ENCODE results near the gene MAD1L1. TPM values are rescaled to one million over a fixed set of nuclear protein-coding genes. Genes with fewer than 3 reads are reported as not detected.

MAD1L1 gene
- total and polyA plus RNA-seq, 10 donors: 47.3 to 118 (median 68.2) TPM

DNA sequence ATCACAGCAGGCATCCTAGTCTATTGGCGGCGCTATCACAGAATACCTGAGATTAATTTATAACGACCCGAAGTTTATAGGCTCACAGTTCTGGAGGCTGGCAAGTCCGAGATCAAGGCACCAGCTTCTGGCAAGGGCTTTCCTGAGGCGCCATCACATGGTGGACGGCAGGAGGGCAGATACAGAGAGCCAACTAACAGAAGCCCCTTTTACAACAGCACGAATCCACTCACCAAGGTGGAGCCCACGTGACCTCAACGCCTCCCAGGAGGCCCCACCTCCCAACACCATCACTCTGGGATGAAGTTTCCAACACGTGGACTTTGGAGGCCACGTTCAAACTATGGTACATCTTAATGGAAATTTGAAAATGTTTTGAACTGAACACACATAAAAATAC, 307.4 kb downstream of the MAD1L1 start:
- TF ChIP-seq POLR2A (IDR thresholded peaks at IDR 0.05): no peak
- TF ChIP-seq, protein P1, sequence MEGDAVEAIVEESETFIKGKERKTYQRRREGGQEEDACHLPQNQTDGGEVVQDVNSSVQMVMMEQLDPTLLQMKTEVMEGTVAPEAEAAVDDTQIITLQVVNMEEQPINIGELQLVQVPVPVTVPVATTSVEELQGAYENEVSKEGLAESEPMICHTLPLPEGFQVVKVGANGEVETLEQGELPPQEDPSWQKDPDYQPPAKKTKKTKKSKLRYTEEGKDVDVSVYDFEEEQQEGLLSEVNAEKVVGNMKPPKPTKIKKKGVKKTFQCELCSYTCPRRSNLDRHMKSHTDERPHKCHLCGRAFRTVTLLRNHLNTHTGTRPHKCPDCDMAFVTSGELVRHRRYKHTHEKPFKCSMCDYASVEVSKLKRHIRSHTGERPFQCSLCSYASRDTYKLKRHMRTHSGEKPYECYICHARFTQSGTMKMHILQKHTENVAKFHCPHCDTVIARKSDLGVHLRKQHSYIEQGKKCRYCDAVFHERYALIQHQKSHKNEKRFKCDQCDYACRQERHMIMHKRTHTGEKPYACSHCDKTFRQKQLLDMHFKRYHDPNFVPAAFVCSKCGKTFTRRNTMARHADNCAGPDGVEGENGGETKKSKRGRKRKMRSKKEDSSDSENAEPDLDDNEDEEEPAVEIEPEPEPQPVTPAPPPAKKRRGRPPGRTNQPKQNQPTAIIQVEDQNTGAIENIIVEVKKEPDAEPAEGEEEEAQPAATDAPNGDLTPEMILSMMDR (IDR thresholded peaks at IDR 0.05 in 8 of 11, conservative IDR thresholded peaks at IDR 0.05 in 3 of 11): peak in 1 of 11 experiments; percentile 20

DNA sequence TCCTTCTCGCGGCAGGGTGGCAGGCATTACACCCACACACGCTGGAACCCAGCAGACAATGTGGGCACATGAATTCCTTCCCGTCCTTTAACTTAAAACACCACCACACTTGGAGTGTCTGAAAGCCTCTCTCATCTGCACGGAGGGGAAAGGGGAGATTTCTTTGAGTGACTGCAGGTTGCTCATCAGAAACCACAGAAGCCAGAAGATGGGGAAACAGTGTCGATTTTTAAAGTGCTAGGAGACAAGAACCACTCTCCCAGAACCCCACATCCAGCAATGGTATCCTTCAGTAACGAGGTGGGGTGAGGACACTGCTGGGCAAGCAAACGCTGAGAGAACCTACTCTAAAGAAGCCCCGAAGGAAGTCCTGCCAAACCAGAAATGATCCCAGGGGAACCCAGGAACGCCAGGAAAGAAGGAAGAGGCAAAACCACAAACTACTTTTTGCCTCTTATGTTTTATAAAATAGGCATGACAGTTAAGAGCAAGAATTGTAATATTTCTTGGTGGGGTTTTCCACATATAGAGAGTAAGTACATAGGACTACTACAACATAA, 308.4 kb downstream of the MAD1L1 start:
- no peak for TF ChIP-seq POLR2A (IDR thresholded peaks at IDR 0.05)
- Histone ChIP-seq H3K9me3 (no peaks in the 10 kb centered on the region), H3K4me3 (no peak overlapping the region), H3K36me3 (peaks cover 0 to 28% (median 2%) of the 10 kb centered on the region in 6 donors), H3K27me3 (replicated peaks in 1 of 7) (no peaks in the 10 kb centered on the region), H3K4me1 (peaks cover 16 to 98% (median 61%) of the 10 kb centered on the region in 6 donors), H3K27ac (no peak overlapping the region)
- WGBS, 5 donors: 35 to 49% (median 47%) methylated on average over 10 of the region's 10 CpGs
- intact Hi-C loops (cut with DNase I; ENCODE audit: low total_unique reads): no loop called here
- DNase-seq: no peak

More for the DNA sequence above, 307.4 kb downstream of the MAD1L1 start:
- no peak overlapping the region for H3K4me3 ChIP-seq
- DNase-seq: peak; percentile 32
- WGBS, 5 donors: 74 to 86% (median 83%) methylated on average over 12 of the region's 12 CpGs
- H3K27me3 ChIP-seq (replicated peaks in 1 of 7): no peaks in the 10 kb centered on the region
- peaks cover 0 to 28% (median 2%) of the 10 kb centered on the region in 6 donors for H3K36me3 ChIP-seq
- no peaks in the 10 kb centered on the region for H3K9me3 ChIP-seq
- peaks cover 11 to 89% (median 51%) of the 10 kb centered on the region in 6 donors for H3K4me1 ChIP-seq
- H3K27ac ChIP-seq: no peak overlapping the region
- intact Hi-C loops (cut with DNase I; ENCODE audit: low total_unique reads): no loop called here

DNA sequence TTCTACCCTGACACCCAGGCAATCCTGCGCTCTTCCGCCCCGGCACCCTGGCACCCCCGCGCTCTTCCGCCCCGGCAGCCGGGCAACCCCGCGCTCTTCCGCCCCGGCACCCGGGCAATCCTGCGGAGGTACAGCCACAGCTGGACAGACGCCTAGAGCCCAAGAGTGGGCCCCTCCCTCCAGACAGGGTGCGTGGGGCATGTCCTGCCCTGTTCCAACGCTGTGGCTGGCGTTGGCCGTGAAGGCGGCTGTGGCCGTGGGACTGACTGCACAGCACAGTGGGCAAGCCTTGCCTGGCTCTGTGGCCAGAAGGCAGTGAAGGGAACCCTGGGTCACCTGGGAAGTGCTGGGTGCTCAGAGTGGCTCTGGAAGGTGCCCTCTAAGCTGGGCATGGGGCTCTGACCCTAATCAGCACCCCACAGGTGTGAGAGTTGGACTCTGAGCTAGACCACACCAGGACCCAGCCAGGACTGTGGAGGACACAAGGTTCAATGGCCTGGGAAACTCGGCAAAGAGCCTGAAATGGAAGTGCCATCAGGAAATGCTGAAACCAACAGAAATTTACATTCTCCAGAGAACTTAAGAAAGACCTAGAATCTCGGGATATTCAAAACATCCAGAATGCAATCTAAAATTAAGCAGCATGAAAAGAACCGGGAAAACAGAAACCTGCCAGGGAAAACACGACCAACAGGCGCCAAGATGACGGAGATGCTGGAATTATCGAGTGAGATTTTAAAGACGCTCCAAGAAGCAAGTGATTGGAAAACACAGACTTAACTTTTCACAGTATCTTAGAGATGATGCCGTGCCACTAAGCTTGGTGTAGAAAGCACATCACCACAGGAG, 309.1 kb downstream of the MAD1L1 start:
- intact Hi-C loops (cut with DNase I; ENCODE audit: low total_unique reads): no loop called here
- Histone ChIP-seq H3K9me3 (no peaks in the 10 kb centered on the region), H3K27me3 (replicated peaks in 1 of 7) (no peaks in the 10 kb centered on the region), H3K4me3 (no peak overlapping the region), H3K36me3 (peaks cover 0 to 27% (median 2%) of the 10 kb centered on the region in 6 donors), H3K4me1 (peaks cover 19 to 99% (median 66%) of the 10 kb centered on the region in 6 donors), H3K27ac (no peak overlapping the region)
- peak; percentile 68 for DNase-seq
- WGBS, 5 donors: 92 to 96% (median 95%) methylated on average over 24 to 30 of the region's 30 CpGs
- TF ChIP-seq POLR2AphosphoS5 (IDR thresholded peaks at IDR 0.05): peak in 1 of 3 donors; percentile 22
- TF ChIP-seq, protein P1 (IDR thresholded peaks at IDR 0.05 in 8 of 11, conservative IDR thresholded peaks at IDR 0.05 in 3 of 11): no peak

DNA sequence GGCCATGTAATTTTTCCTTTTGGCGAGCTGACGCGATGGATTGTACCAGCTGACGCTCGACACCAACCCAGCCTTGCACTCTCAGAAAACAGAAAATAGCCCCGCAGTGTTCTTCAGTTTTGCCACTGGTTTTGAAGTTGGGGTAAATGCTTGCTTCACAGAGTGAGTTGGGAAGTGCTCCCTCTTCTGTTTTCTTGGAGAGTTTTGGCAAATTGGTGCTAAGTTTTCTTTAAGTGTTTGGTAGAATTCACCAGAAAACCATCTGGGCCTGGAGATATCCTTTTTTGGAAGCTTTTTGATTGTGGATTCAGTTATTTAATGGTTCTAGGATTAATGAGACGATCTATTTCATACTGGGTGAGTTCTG, 309.9 kb downstream of the MAD1L1 start:
- intact Hi-C loops (cut with DNase I; ENCODE audit: low total_unique reads): no loop called here
- 95 to 97% (median 96%) methylated on average over 7 of the region's 7 CpGs for WGBS, 5 donors
- H3K4me1 ChIP-seq: peaks cover 19 to 99% (median 69%) of the 10 kb centered on the region in 6 donors

More for the DNA sequence above, 309.9 kb downstream of the MAD1L1 start:
- H3K4me3 ChIP-seq: no peak overlapping the region
- no peak for DNase-seq
- TF ChIP-seq POLR2A (IDR thresholded peaks at IDR 0.05) (no peak), POLR2AphosphoS5 (IDR thresholded peaks at IDR 0.05) (no peak)
- TF ChIP-seq, protein P1 (IDR thresholded peaks at IDR 0.05 in 8 of 11, conservative IDR thresholded peaks at IDR 0.05 in 3 of 11): no peak
- no peaks in the 10 kb centered on the region for H3K9me3 ChIP-seq
- peaks cover 0 to 23% (median 2%) of the 10 kb centered on the region in 6 donors for H3K36me3 ChIP-seq
- no peaks in the 10 kb centered on the region for H3K27me3 ChIP-seq (replicated peaks in 1 of 7)
- no peak overlapping the region for H3K27ac ChIP-seq
